ENCODE measurements around the gene SNAI1.

DNA sequence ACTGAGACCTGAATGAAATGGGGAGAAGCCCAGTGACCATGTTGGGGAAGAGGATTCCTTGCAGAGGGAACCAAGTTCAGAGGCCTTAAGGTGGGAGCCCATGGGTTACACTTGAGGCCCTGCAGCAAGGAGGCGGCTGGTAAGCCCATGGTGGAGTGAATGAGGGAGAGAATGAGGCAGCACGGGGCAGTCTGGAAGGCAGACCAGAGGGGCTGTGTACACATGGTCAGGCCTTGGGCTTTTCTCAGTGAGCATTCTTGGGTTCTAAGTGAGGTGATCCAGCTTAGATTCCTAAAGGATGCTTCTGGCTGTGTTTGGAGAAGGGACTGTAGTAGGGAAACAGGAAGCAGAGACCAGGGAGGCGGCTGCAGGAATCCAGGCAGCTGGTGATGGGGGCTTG, 27.6 kb upstream of the SNAI1 start:
- TF ChIP-seq POLR2A (IDR thresholded peaks at IDR 0.05) = no peak
- no peak for TF ChIP-seq CTCF (IDR thresholded peaks at IDR 0.05)

Measured in suprapubic skin (tissue), 3 donors.